ENCODE measurements around the gene DLGAP1.

GRCh38 chr18:3985020-3985419 lies 470.1 kb downstream of the DLGAP1 start:
- no peak for TF ChIP-seq EZH2 (IDR thresholded peaks at IDR 0.05; ENCODE audit: borderline replicate concordance, insufficient read depth, low read depth, low read length, poor library complexity, severe bottlenecking)
- no peak for TF ChIP-seq CTCF (IDR thresholded peaks at IDR 0.05)
